ENCODE measurements around the gene ANKRD6.

The ANKRD6 gene

GRCh38 chr6:89591745-89592144, 158.8 kb downstream of the ANKRD6 start:
- Mint-ChIP-seq H3K9me3 (peaks cover 4% of the 10 kb centered on the region), H3K27ac (no peak overlapping the region), H3K36me3 (ENCODE audit: low read depth) (no peaks in the 10 kb centered on the region), H3K4me3 (no peak overlapping the region), H3K27me3 (no peaks in the 10 kb centered on the region), H3K4me1 (ENCODE audit: low read depth) (peaks cover 16% of the 10 kb centered on the region)

GRCh38 chr6:89596056-89596455, 163.1 kb downstream of the ANKRD6 start:
- Mint-ChIP-seq H3K4me1 (ENCODE audit: low read depth) (peaks cover 21% of the 10 kb centered on the region), H3K27ac (peak overlapping the region; percentile 63), H3K4me3 (no peak overlapping the region)

DNA sequence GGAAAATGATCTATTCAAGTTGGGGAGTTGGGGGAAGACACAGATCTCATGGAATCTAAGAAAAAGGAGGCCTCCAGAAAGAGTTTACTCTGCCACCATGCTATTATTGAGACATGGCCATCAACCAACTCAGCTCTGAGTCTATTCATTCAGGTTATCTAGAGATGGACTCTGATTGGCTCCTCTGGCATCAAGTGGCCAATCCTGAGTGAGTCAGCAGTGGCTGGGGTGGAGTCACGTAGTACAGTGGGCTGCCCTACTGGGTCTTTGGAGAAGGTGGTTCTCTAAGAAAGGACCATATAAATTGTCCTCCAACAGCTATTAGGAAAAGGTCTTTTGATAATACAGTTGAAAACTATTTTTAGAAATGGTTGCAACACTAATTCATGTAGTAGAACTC, 163.5 kb downstream of the ANKRD6 start:
- Mint-ChIP-seq H3K36me3 (ENCODE audit: low read depth) (no peaks in the 10 kb centered on the region), H3K4me3 (no peak overlapping the region), H3K27me3 (no peaks in the 10 kb centered on the region), H3K27ac (peak overlapping the region; percentile 63), H3K4me1 (ENCODE audit: low read depth) (peaks cover 21% of the 10 kb centered on the region), H3K9me3 (peaks cover 4% of the 10 kb centered on the region)

More at GRCh38 chr6:89596056-89596455, 163.1 kb downstream of the ANKRD6 start:
- Mint-ChIP-seq H3K9me3 (peaks cover 4% of the 10 kb centered on the region), H3K36me3 (ENCODE audit: low read depth) (no peaks in the 10 kb centered on the region), H3K27me3 (no peaks in the 10 kb centered on the region)

DNA sequence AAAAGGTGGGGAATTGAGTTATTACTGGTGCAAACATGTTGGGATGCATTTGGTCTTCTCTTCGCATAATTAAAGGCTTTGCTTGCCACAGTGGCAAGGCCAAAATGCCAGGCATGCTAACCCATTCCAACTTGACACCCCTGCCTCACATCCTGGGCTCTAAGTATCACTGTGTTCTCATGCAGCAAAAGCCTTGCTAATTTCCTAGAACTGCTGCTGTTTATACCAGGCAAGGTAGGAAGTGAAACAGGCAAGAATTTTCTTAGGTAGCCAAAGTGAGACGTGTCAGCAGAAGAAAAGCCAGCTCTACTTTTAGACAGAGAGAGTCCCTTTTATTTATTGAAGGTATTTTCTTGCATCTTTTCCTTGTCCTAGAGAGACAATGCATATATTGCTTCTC, 164.4 kb downstream of the ANKRD6 start:
- Mint-ChIP-seq H3K27ac (no peak overlapping the region), H3K4me3 (no peak overlapping the region), H3K27me3 (no peaks in the 10 kb centered on the region), H3K9me3 (peaks cover 4% of the 10 kb centered on the region), H3K4me1 (ENCODE audit: low read depth) (peaks cover 21% of the 10 kb centered on the region), H3K36me3 (ENCODE audit: low read depth) (no peaks in the 10 kb centered on the region)

DNA sequence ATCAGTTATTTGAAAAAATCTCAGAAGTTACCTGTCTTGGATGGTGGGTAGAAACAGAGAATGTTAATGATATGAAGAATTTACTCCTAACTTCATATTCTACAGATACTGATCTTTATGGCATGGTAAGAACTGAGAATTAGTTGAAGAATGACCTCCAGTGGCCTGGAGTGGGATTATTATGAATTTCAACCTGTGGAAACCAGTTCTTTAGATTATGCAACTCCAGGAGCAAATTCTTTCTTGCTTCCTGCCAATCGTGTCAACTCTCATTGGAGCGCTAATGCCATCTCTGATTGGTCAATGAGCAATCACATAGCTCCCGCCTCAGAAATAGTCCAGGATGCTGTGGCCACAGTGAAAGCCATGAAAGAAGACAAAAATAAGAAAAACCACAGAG, 165.0 kb downstream of the ANKRD6 start:
- H3K4me1 Mint-ChIP-seq (ENCODE audit: low read depth): peaks cover 21% of the 10 kb centered on the region
- no peak overlapping the region for H3K27ac Mint-ChIP-seq
- no peak overlapping the region for H3K4me3 Mint-ChIP-seq
- no peaks in the 10 kb centered on the region for H3K36me3 Mint-ChIP-seq (ENCODE audit: low read depth)
- H3K9me3 Mint-ChIP-seq: peaks cover 4% of the 10 kb centered on the region
- H3K27me3 Mint-ChIP-seq: no peaks in the 10 kb centered on the region

DNA sequence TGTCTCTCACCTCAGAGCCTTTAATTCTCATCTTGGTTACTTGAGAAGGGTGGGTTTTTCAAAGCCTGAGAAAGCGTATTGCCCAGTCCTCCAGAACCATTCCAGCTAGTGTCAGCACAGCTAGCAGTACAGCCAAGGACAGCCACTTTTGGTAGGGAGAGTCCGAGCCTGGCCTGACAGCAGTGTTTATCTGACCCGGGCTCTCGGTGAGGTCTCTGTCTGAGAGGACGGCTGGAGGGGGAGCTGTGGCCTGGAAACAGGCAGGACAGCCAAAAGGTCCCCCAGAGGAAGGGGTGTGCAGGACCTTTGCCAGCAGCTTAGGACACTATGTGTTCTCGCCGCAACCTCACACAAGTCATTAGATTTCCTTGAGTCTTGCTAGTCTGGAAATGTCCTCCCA, 166.8 kb downstream of the ANKRD6 start:
- Mint-ChIP-seq H3K9me3 (peaks cover 4% of the 10 kb centered on the region), H3K4me3 (no peak overlapping the region), H3K27me3 (no peaks in the 10 kb centered on the region), H3K4me1 (ENCODE audit: low read depth) (peaks cover 21% of the 10 kb centered on the region), H3K36me3 (ENCODE audit: low read depth) (no peaks in the 10 kb centered on the region), H3K27ac (no peak overlapping the region)

- Mint-ChIP-seq H3K36me3 (ENCODE audit: low read depth) (no peaks in the 10 kb centered on the region), H3K4me3 (no peak overlapping the region), H3K4me1 (ENCODE audit: low read depth) (peaks cover 1% of the 10 kb centered on the region), H3K27ac (no peak overlapping the region), H3K27me3 (no peaks in the 10 kb centered on the region), H3K9me3 (no peaks in the 10 kb centered on the region)
These were observed 169.2 kb downstream of the ANKRD6 start for GRCh38 chr6:89602166-89602565.

GRCh38 chr6:89604653-89605052, 171.7 kb downstream of the ANKRD6 start:
- no peaks in the 10 kb centered on the region for H3K36me3 Mint-ChIP-seq (ENCODE audit: low read depth)
- no peaks in the 10 kb centered on the region for H3K4me1 Mint-ChIP-seq (ENCODE audit: low read depth)
- no peaks in the 10 kb centered on the region for H3K27me3 Mint-ChIP-seq
- no peaks in the 10 kb centered on the region for H3K9me3 Mint-ChIP-seq
- H3K4me3 Mint-ChIP-seq: no peak overlapping the region
- no peak overlapping the region for H3K27ac Mint-ChIP-seq

DNA sequence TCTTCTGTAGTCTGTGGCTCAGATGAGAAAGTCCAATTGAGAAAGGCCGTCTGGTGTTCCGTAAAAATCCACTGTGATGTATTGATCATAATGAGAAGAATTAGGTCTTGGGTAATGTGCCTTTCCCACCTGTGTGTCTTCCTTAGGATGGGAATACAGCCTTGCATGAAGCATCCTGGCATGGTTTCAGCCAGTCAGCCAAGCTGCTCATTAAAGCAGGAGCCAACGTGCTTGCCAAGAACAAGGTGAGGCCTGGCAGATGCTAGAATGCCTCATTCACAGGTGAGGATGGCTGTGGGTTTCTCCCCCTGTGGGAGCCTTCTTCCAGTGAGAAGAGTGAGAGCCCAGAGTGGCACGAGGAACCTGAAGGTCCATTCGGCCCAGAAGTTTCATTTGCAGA, 172.9 kb downstream of the ANKRD6 start:
- no peak overlapping the region for H3K27ac Mint-ChIP-seq
- H3K36me3 Mint-ChIP-seq (ENCODE audit: low read depth): no peaks in the 10 kb centered on the region
- no peaks in the 10 kb centered on the region for H3K27me3 Mint-ChIP-seq
- no peak overlapping the region for H3K4me3 Mint-ChIP-seq
- no peaks in the 10 kb centered on the region for H3K9me3 Mint-ChIP-seq
- H3K4me1 Mint-ChIP-seq (ENCODE audit: low read depth): peaks cover 4% of the 10 kb centered on the region

- Mint-ChIP-seq H3K27me3 (no peaks in the 10 kb centered on the region), H3K4me1 (ENCODE audit: low read depth) (peaks cover 4% of the 10 kb centered on the region), H3K4me3 (no peak overlapping the region), H3K9me3 (no peaks in the 10 kb centered on the region), H3K27ac (no peak overlapping the region), H3K36me3 (ENCODE audit: low read depth) (no peaks in the 10 kb centered on the region)
These were observed 177.2 kb downstream of the ANKRD6 start for GRCh38 chr6:89610149-89610642.

- Mint-ChIP-seq H3K4me3 (no peak overlapping the region), H3K4me1 (ENCODE audit: low read depth) (peaks cover 4% of the 10 kb centered on the region), H3K27me3 (no peaks in the 10 kb centered on the region), H3K9me3 (no peaks in the 10 kb centered on the region), H3K27ac (no peak overlapping the region), H3K36me3 (ENCODE audit: low read depth) (no peaks in the 10 kb centered on the region)
These were observed 178.7 kb downstream of the ANKRD6 start for GRCh38 chr6:89611666-89612065.

DNA sequence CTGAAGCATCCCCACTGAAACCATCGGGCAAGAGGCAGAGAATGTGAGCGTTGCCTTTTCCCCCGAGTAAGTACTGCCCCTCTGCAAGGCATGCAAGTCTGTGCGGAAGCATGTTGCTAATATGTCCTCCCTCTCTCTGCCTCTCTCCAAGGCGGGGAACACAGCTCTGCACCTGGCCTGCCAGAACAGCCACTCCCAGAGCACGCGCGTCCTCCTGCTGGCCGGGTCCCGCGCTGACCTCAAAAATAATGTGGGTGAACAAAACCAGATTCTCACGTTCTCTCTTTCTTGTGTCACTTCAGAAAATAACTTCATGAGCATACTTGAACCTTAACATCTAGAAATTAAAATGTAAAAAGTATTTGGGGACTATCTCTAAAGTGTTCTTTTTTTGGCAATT, 179.2 kb downstream of the ANKRD6 start:
- Mint-ChIP-seq H3K4me3 (no peak overlapping the region), H3K27me3 (no peaks in the 10 kb centered on the region), H3K27ac (no peak overlapping the region)

DNA sequence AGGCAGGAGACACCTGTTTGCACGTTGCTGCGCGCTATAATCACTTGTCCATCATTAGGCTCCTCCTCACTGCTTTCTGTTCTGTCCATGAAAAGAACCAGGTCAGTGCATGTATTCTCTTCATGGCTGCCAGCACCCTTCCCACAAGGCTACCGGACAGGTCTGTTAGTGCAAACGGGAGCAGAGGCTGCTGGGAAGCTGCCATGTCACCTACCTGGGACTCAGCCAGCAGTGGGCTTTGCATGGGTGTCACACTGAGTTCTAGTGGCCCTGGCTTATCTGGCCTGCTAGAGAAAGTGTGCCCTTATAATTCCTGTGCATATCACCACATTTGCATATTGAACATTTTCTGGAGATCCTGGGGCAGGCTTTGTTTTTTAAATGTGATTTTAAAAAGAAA, 180.8 kb downstream of the ANKRD6 start:
- Mint-ChIP-seq H3K36me3 (ENCODE audit: low read depth) (no peaks in the 10 kb centered on the region), H3K9me3 (no peaks in the 10 kb centered on the region), H3K4me1 (ENCODE audit: low read depth) (peaks cover 4% of the 10 kb centered on the region), H3K4me3 (no peak overlapping the region), H3K27me3 (no peaks in the 10 kb centered on the region), H3K27ac (no peak overlapping the region)

More for the DNA sequence above, 179.2 kb downstream of the ANKRD6 start:
- Mint-ChIP-seq H3K36me3 (ENCODE audit: low read depth) (no peaks in the 10 kb centered on the region), H3K9me3 (no peaks in the 10 kb centered on the region), H3K4me1 (ENCODE audit: low read depth) (peaks cover 4% of the 10 kb centered on the region)

DNA sequence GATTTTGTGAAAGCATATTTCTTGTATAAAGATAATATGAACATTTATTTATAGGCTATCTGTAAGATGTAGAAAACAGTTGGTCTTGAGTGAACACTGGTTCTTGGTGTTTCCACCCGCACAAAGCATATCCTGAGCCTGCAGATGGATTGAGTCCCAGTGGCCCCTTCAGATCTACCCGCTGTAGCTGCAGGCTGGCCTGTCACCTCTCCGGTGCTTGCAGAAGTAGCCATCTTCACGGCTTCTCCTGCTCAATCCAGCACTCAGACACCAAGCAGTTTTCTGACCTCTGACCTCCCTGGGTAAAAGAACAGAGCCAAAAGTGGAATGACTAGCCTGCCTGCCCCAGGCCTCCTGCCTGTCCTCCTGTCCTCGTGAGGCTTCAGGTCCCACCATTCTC, 182.9 kb downstream of the ANKRD6 start:
- H3K27ac Mint-ChIP-seq: no peak overlapping the region
- no peaks in the 10 kb centered on the region for H3K27me3 Mint-ChIP-seq
- no peaks in the 10 kb centered on the region for H3K36me3 Mint-ChIP-seq (ENCODE audit: low read depth)

GRCh38 chr6:89616531-89616930, 183.6 kb downstream of the ANKRD6 start:
- Mint-ChIP-seq H3K4me3 (no peak overlapping the region), H3K27me3 (no peaks in the 10 kb centered on the region), H3K4me1 (ENCODE audit: low read depth) (no peaks in the 10 kb centered on the region), H3K9me3 (no peaks in the 10 kb centered on the region), H3K27ac (no peak overlapping the region), H3K36me3 (ENCODE audit: low read depth) (no peaks in the 10 kb centered on the region)

More for the DNA sequence above, 182.9 kb downstream of the ANKRD6 start:
- no peaks in the 10 kb centered on the region for H3K9me3 Mint-ChIP-seq
- no peak overlapping the region for H3K4me3 Mint-ChIP-seq
- H3K4me1 Mint-ChIP-seq (ENCODE audit: low read depth): no peaks in the 10 kb centered on the region

GRCh38 chr6:89618026-89618425, 185.1 kb downstream of the ANKRD6 start:
- Mint-ChIP-seq H3K27ac (no peak overlapping the region), H3K27me3 (no peaks in the 10 kb centered on the region), H3K4me3 (no peak overlapping the region), H3K9me3 (no peaks in the 10 kb centered on the region), H3K4me1 (ENCODE audit: low read depth) (no peaks in the 10 kb centered on the region), H3K36me3 (ENCODE audit: low read depth) (no peaks in the 10 kb centered on the region)
